Stomach (tissue), 4 donors: ENCODE measurements around the gene BCAS3.

Source experiments
- CTCF ChIP-seq, 7 experiments: fragments of 450-650 bp in 4 of 7; fragments of 200-600 bp in 3 of 7; sonication (generic) in 3 of 7; IDR thresholded peaks; one replicate each; pipeline ENCODE4 v1.5.1; 2016 to 2019; ENCODE audit warnings: antibody characterized with exemption in 7 of 7, control low read depth in 2 of 7, mild to moderate bottlenecking in 1 of 7
- EP300 ChIP-seq: sonication (generic); formaldehyde crosslinking; IDR thresholded peaks from one replicate; pipeline ENCODE4 v1.6.1; 2017; ENCODE audit warnings: antibody characterized with exemption
- POLR2AphosphoS5 ChIP-seq, 3 donors: sonication (generic); formaldehyde crosslinking; IDR thresholded peaks; one replicate each; pipeline ENCODE4 v1.6.1; 2016; ENCODE audit warnings: antibody characterized with exemption in 3 of 3

- no peak for TF ChIP-seq POLR2AphosphoS5 (IDR thresholded peaks at IDR 0.05)
- TF ChIP-seq CTCF (IDR thresholded peaks at IDR 0.05): no peak
- TF ChIP-seq EP300: no peak
Observed at GRCh38 chr17:61343576-61343975, 665.9 kb downstream of the BCAS3 start.
